ENCODE measurements around the gene S100A10. TPM values are rescaled to one million over a fixed set of nuclear protein-coding genes. Genes with fewer than 3 reads are reported as not detected.

S100A10 gene
- polyA plus RNA-seq, 1 donor from 2014 or later = 24.5 TPM

- no peak overlapping the region for H3K9ac ChIP-seq (ENCODE audit: low read length)
- no peaks in the 10 kb centered on the region for H3K9me3 ChIP-seq (ENCODE audit: low read length)
- H3K9me2 ChIP-seq (ENCODE audit: insufficient read depth, low read length) = no peaks in the 10 kb centered on the region
- H3K4me2 ChIP-seq (ENCODE audit: low read length) = no peak overlapping the region
- H2AFZ ChIP-seq (ENCODE audit: low read depth, low read length) = no peak overlapping the region
- peaks cover 60% of the 10 kb centered on the region for H3K27me3 ChIP-seq (ENCODE audit: insufficient read depth, low read depth, low read length)
- no peak overlapping the region for H3K27ac ChIP-seq (ENCODE audit: low read length)
- no peaks in the 10 kb centered on the region for H4K20me1 ChIP-seq (ENCODE audit: insufficient read depth)
- TF ChIP-seq SMC3 (conservative IDR thresholded peaks at IDR 0.05; ENCODE audit: poor library complexity) = no peak
- TF ChIP-seq MXI1 (conservative IDR thresholded peaks at IDR 0.05; ENCODE audit: poor library complexity, severe bottlenecking) = no peak
- TF ChIP-seq POLR2AphosphoS5 (IDR thresholded peaks at IDR 0.05) = no peak
- TF ChIP-seq TAF1 (IDR thresholded peaks at IDR 0.05; ENCODE audit: low read depth) = no peak
- TF ChIP-seq, protein P1, sequence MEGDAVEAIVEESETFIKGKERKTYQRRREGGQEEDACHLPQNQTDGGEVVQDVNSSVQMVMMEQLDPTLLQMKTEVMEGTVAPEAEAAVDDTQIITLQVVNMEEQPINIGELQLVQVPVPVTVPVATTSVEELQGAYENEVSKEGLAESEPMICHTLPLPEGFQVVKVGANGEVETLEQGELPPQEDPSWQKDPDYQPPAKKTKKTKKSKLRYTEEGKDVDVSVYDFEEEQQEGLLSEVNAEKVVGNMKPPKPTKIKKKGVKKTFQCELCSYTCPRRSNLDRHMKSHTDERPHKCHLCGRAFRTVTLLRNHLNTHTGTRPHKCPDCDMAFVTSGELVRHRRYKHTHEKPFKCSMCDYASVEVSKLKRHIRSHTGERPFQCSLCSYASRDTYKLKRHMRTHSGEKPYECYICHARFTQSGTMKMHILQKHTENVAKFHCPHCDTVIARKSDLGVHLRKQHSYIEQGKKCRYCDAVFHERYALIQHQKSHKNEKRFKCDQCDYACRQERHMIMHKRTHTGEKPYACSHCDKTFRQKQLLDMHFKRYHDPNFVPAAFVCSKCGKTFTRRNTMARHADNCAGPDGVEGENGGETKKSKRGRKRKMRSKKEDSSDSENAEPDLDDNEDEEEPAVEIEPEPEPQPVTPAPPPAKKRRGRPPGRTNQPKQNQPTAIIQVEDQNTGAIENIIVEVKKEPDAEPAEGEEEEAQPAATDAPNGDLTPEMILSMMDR (IDR thresholded peaks at IDR 0.05; ENCODE audit: poor library complexity, severe bottlenecking) = no peak
- no peak for TF ChIP-seq EP300 (conservative IDR thresholded peaks at IDR 0.05; ENCODE audit: poor library complexity, severe bottlenecking)
- H3F3A ChIP-seq (ENCODE audit: insufficient read depth, low read length, poor library complexity, severe bottlenecking) = no peaks in the 10 kb centered on the region
- no peaks in the 10 kb centered on the region for H3K36me3 ChIP-seq (ENCODE audit: insufficient read depth, low read length)
- H3K79me2 ChIP-seq (replicated peaks; ENCODE audit: insufficient read depth, low read length) = no peaks in the 10 kb centered on the region
- no peak overlapping the region for H3K4me3 ChIP-seq (ENCODE audit: low read length)
Measured at GRCh38 chr1:151997284-151997570, 3.6 kb upstream of the S100A10 start.

GRCh38 chr1:151995774-151996173 lies 2.1 kb upstream of the S100A10 start:
- Histone ChIP-seq H3K4me3 (ENCODE audit: low read length) (no peak overlapping the region), H3K4me2 (ENCODE audit: low read length) (no peak overlapping the region), H4K20me1 (ENCODE audit: insufficient read depth) (no peaks in the 10 kb centered on the region), H3K9me3 (ENCODE audit: low read length) (no peaks in the 10 kb centered on the region), H3K27me3 (ENCODE audit: insufficient read depth, low read depth, low read length) (peaks cover 74% of the 10 kb centered on the region), H3F3A (ENCODE audit: insufficient read depth, low read length, poor library complexity, severe bottlenecking) (no peaks in the 10 kb centered on the region), H3K27ac (ENCODE audit: low read length) (no peak overlapping the region), H3K9me2 (ENCODE audit: insufficient read depth, low read length) (no peaks in the 10 kb centered on the region), H3K9ac (ENCODE audit: low read length) (no peak overlapping the region), H3K79me2 (replicated peaks; ENCODE audit: insufficient read depth, low read length) (no peaks in the 10 kb centered on the region), H2AFZ (ENCODE audit: low read depth, low read length) (no peak overlapping the region), H3K36me3 (ENCODE audit: insufficient read depth, low read length) (no peaks in the 10 kb centered on the region)
- no peak for TF ChIP-seq RAD21 (conservative IDR thresholded peaks at IDR 0.05)
- no peak for TF ChIP-seq EP300 (conservative IDR thresholded peaks at IDR 0.05; ENCODE audit: poor library complexity, severe bottlenecking)
- TF ChIP-seq SMC3 (conservative IDR thresholded peaks at IDR 0.05; ENCODE audit: poor library complexity) = no peak
- no peak for TF ChIP-seq TAF1 (IDR thresholded peaks at IDR 0.05; ENCODE audit: low read depth)
- no peak for TF ChIP-seq EZH2 (IDR thresholded peaks at IDR 0.05; ENCODE audit: borderline replicate concordance, insufficient read depth, low read length, poor library complexity, severe bottlenecking)
- no peak for TF ChIP-seq REST (IDR thresholded peaks at IDR 0.05; ENCODE audit: borderline replicate concordance)
- TF ChIP-seq, protein P1 (IDR thresholded peaks at IDR 0.05; ENCODE audit: poor library complexity, severe bottlenecking) = no peak
- TF ChIP-seq MXI1 (conservative IDR thresholded peaks at IDR 0.05; ENCODE audit: poor library complexity, severe bottlenecking) = no peak
- no peak for TF ChIP-seq POLR2AphosphoS5 (IDR thresholded peaks at IDR 0.05)
